B cell (primary cell): ENCODE measurements around the gene LRRC43. TPM values are rescaled to one million over a fixed set of nuclear protein-coding genes. Genes with fewer than 3 reads are reported as not detected.
"Not testable (repeated sequence)": the region's sequence is repeated elsewhere in the genome, so short reads cannot be mapped to it uniquely, and the experiment has no call there.

Experiments used
- ATAC-seq: fragments of 200-7000 bp; cut with Tn5 transposase; one replicate; pipeline ENCODE4 v1.10.0; 2021; ENCODE audit warnings: low read depth, mild to moderate bottlenecking, moderate number of reproducible peaks, moderate library complexity
- CTCF ChIA-PET: fragments of 350-600 bp; sonication (Branson Sonifier 250); formaldehyde crosslinking; loops from one replicate; lab custom pipeline; 2021; ENCODE audit warnings: antibody characterized with exemption, inconsistent platforms; lab: Charles Lee
- POLR2A ChIA-PET: fragments of 350-600 bp; sonication (Branson Sonifier 250); formaldehyde crosslinking; loops from one replicate; lab custom pipeline; 2021; ENCODE audit warnings: antibody characterized with exemption; lab: Charles Lee
- DNase-seq: peaks from one replicate; pipeline ENCODE4 v3.0.0; 2013
- H2AFZ ChIP-seq: 2 replicates; pipeline ENCODE4 v1.6.1; 2012; ENCODE audit warnings: mild to moderate bottlenecking, low read depth, low read length; ENCODE audit not compliant: insufficient read depth, poor library complexity, severe bottlenecking
- H3K27ac ChIP-seq, 2 donors: 1 replicate in 1 of 2; 2 replicates in 1 of 2; pipeline ENCODE4 v1.5.1; 2012 to 2013; ENCODE audit warnings: low read length in 2 of 2, mild to moderate bottlenecking in 2 of 2, moderate library complexity in 1 of 2
- H3K27me3 ChIP-seq, 4 experiments: fragments of 200-600 bp in 1 of 4; sonication (generic) in 1 of 4; replicated peaks in 1 of 4; 1 replicate in 2 of 4; 2 replicates in 2 of 4; pipeline versions ENCODE4 v1.6.1 to v1.7.0; 2013 to 2016; ENCODE audit warnings: low read length in 3 of 4, mild to moderate bottlenecking in 2 of 4, mixed read lengths in 1 of 4, moderate library complexity in 1 of 4; ENCODE audit not compliant: insufficient read depth in 4 of 4, control insufficient read depth in 3 of 4; ENCODE audit errors: control extremely low read depth in 1 of 4
- H3K36me3 ChIP-seq, 2 experiments: replicated peaks in 1 of 2; 1 replicate in 1 of 2; 2 replicates in 1 of 2; pipeline versions ENCODE4 v1.6.1 to v1.7.1; 2013; ENCODE audit warnings: low read length in 1 of 2; ENCODE audit not compliant: insufficient read depth in 2 of 2, control insufficient read depth in 1 of 2; ENCODE audit errors: control extremely low read depth in 1 of 2, extremely low read depth in 1 of 2
- H3K4me1 ChIP-seq, 2 donors: fragments of 200-600 bp in 1 of 2; sonication (generic) in 1 of 2; 1 replicate in 1 of 2; 2 replicates in 1 of 2; pipeline versions ENCODE4 v1.5.1 to v1.6.1; 2013 to 2017; ENCODE audit warnings: low read length in 2 of 2; ENCODE audit not compliant: control insufficient read depth in 2 of 2, insufficient read depth in 2 of 2
- H3K4me2 ChIP-seq: replicated peaks from 2 replicates; pipeline ENCODE3; 2012; ENCODE audit warnings: mild to moderate bottlenecking, low read depth, low read length; ENCODE audit not compliant: poor library complexity, severe bottlenecking
- H3K4me3 ChIP-seq, 5 experiments: fragments of 200-600 bp in 1 of 5; sonication (generic) in 1 of 5; 1 replicate in 3 of 5; 2 replicates in 2 of 5; pipeline versions ENCODE4 v1.5.1 to v1.7.0; 2011 to 2016; ENCODE audit warnings: low read length in 4 of 5, mild to moderate bottlenecking in 4 of 5, low read depth in 2 of 5, control low read depth in 1 of 5, moderate library complexity in 1 of 5; ENCODE audit not compliant: insufficient read depth in 1 of 5; ENCODE audit errors: control extremely low read depth in 1 of 5, extremely low read depth in 1 of 5
- H3K79me2 ChIP-seq: fragments of 200-600 bp; sonication (generic); one replicate; pipeline ENCODE4 v1.6.0; 2016; ENCODE audit warnings: low read length; ENCODE audit not compliant: control insufficient read depth, insufficient read depth
- H3K9ac ChIP-seq: fragments of 200-600 bp; sonication (generic); 2 replicates; pipeline ENCODE4 v1.6.1; 2017; ENCODE audit warnings: mild to moderate bottlenecking, low read length, moderate library complexity
- H3K9me3 ChIP-seq, 3 donors: one replicate each; pipeline versions ENCODE4 v1.6.1 to v1.7.1; 2013; ENCODE audit warnings: low read length in 2 of 3; ENCODE audit not compliant: control insufficient read depth in 2 of 3, insufficient read depth in 1 of 3; ENCODE audit errors: control extremely low read depth in 1 of 3
- H4K20me1 ChIP-seq: 2 replicates; pipeline ENCODE4 v1.6.0; 2012; ENCODE audit warnings: mild to moderate bottlenecking, low read length; ENCODE audit not compliant: insufficient read depth, control insufficient read depth, poor library complexity, severe bottlenecking
- H3K27ac Mint-ChIP-seq: one replicate; pipeline ENCODE4 v1.8.0; 2021; ENCODE audit warnings: mixed read lengths
- H3K27me3 Mint-ChIP-seq: one replicate; pipeline ENCODE4 v1.8.0; 2021; ENCODE audit warnings: mixed read lengths
- H3K4me1 Mint-ChIP-seq: one replicate; pipeline ENCODE4 v1.8.0; 2021; ENCODE audit warnings: mixed read lengths
- H3K4me3 Mint-ChIP-seq: one replicate; pipeline ENCODE4 v1.8.0; 2021; ENCODE audit warnings: mixed read lengths
- H3K9me3 Mint-ChIP-seq: one replicate; pipeline ENCODE4 v1.8.0; 2022; ENCODE audit warnings: mixed read lengths; ENCODE audit not compliant: insufficient read depth
- EZH2 ChIP-seq: IDR thresholded peaks from 2 replicates; pipeline ENCODE4 v1.6.1; 2012; ENCODE audit warnings: borderline replicate concordance, low read depth, mild to moderate bottlenecking, moderate library complexity, low read length; ENCODE audit not compliant: insufficient read depth, poor library complexity, severe bottlenecking
- WGBS: methylation state at CpG from one replicate; pipeline ENCODE4 v1.1.5; 2013; ENCODE audit warnings: missing lambda C conversion rate; ENCODE audit not compliant: insufficient coverage; 5-methylcytosine and 5-hydroxymethylcytosine counted together
- intact Hi-C: fragments of 100-400 bp; cut with micrococcal nuclease; formaldehyde crosslinking; loops from one replicate; pipeline ENCODE4 v1.10.0; 2022
- polyA plus RNA-seq: library from polyadenylated mRNA; depleted of rRNA; stranded (reverse); fragments of >200 nt; gene quantifications from 2 replicates; pipeline ENCODE4 v1.2.3, GENCODE V29; 2012
- total RNA-seq, 2 donors: library from RNA; stranded (reverse); fragments of 120-200 nt in 1 of 2; gene quantifications; 1 replicate in 1 of 2; 2 replicates in 1 of 2; pipeline versions ENCODE4 v1.2.3 to v1.2.4, GENCODE V29; 2013 to 2022
- TF ChIP-seq, protein P1 (sequence below): fragments of 200-600 bp; IDR thresholded peaks from one replicate; pipeline ENCODE4 v1.8.0; 2022; ENCODE audit warnings: antibody characterized with exemption, mild to moderate bottlenecking

Gene LRRC43
- total and polyA plus RNA-seq, 2 donors (not counting 1 experiment from before 2014, with no cell fraction given), result not detected

- no peak within 1 kb of the TSS for H3K4me3 ChIP-seq
- ATAC-seq, result no peak
- CTCF ChIA-PET, result no interaction called here
- H3K27me3 ChIP-seq, result no peaks in the 10 kb centered on the region
- Mint-ChIP-seq H3K27me3 (peaks cover 14% of the 10 kb centered on the region), H3K4me1 (no peaks in the 10 kb centered on the region), H3K9me3 (no peaks in the 10 kb centered on the region), H3K27ac (no peak within 1 kb of the TSS), H3K4me3 (no peak within 1 kb of the TSS)
- POLR2A ChIA-PET, result no interaction called here
- no peak within 1 kb of the TSS for H3K4me2 ChIP-seq
- TF ChIP-seq, protein P1, sequence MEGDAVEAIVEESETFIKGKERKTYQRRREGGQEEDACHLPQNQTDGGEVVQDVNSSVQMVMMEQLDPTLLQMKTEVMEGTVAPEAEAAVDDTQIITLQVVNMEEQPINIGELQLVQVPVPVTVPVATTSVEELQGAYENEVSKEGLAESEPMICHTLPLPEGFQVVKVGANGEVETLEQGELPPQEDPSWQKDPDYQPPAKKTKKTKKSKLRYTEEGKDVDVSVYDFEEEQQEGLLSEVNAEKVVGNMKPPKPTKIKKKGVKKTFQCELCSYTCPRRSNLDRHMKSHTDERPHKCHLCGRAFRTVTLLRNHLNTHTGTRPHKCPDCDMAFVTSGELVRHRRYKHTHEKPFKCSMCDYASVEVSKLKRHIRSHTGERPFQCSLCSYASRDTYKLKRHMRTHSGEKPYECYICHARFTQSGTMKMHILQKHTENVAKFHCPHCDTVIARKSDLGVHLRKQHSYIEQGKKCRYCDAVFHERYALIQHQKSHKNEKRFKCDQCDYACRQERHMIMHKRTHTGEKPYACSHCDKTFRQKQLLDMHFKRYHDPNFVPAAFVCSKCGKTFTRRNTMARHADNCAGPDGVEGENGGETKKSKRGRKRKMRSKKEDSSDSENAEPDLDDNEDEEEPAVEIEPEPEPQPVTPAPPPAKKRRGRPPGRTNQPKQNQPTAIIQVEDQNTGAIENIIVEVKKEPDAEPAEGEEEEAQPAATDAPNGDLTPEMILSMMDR, result no peak
- TF ChIP-seq EZH2, result no peak
- WGBS, result 89% methylated on average over 14 of the region's 17 CpGs
- H3K79me2 ChIP-seq, result no peaks in the 10 kb centered on the region
- no peaks in the 10 kb centered on the region for H3K4me1 ChIP-seq
- no peak for DNase-seq
- intact Hi-C loops, result no loop called here
- no peaks in the 10 kb centered on the region for H3K36me3 ChIP-seq
- H2AFZ ChIP-seq, result no peak within 1 kb of the TSS
- no peak within 1 kb of the TSS for H3K27ac ChIP-seq
- no peaks in the 10 kb centered on the region for H3K9me3 ChIP-seq
- H3K9ac ChIP-seq, result no peak within 1 kb of the TSS
- H4K20me1 ChIP-seq, result no peaks in the 10 kb centered on the region
Observed at GRCh38 chr12:122174155-122174845, 8.6 kb upstream of the LRRC43 start, which contains the start of gene IL31. Gene IL31, minus strand, starts transcription at chr12:122174221. Its CDS starts 49 bp downstream, at chr12:122174172.

DNA sequence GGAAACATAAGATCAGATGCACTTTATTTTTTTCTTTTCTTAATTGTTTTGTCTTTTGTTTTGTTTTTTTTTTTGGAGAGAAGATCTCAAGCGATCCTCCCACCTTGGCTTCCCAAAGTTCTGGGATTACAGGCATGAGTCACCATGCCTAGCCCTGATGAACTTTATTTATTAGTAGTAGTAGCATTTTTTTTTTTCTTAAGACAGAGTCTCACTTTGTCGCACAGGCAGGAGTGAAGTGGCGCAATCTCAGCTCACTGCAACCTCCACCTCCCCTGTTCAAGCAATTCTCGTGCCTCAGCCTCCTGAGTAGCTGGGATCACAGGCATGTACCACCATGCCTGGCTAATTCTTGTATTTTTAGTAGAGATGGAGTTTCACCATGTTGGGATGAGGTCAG, 6.5 kb upstream of the LRRC43 start:
- H4K20me1 ChIP-seq, CTCF ChIA-PET, H3K36me3 ChIP-seq, DNase-seq, POLR2A ChIA-PET, H3K9me3 ChIP-seq, H3K79me2 ChIP-seq, H3K27me3 ChIP-seq, H3K9ac ChIP-seq, H2AFZ ChIP-seq, H3K4me3 ChIP-seq, ATAC-seq, H3K4me3 Mint-ChIP-seq, H3K4me1 Mint-ChIP-seq, H3K4me1 ChIP-seq, H3K4me2 ChIP-seq, H3K27ac ChIP-seq, H3K9me3 Mint-ChIP-seq, H3K27ac Mint-ChIP-seq, intact Hi-C loops: not testable (repeated sequence)
- peaks cover 21% of the 10 kb centered on the region for H3K27me3 Mint-ChIP-seq
- WGBS, result no CpG with 5 or more reads among the region's 4 CpGs
